ENCODE measurements around the gene KRT33B.

The KRT33B gene

GRCh38 chr17:41345992-41346391, 23.6 kb downstream of the KRT33B start:
- no peak for DNase-seq

- no peak for DNase-seq
Measured at GRCh38 chr17:41343029-41343428, 26.6 kb downstream of the KRT33B start.

GRCh38 chr17:41340934-41341861, 28.4 kb downstream of the KRT33B start:
- DNase-seq, result no peak

- no peak for DNase-seq
Measured at GRCh38 chr17:41340494-41340893, 29.1 kb downstream of the KRT33B start.

GRCh38 chr17:41339571-41340172, 29.9 kb downstream of the KRT33B start:
- no peak for DNase-seq

GRCh38 chr17:41338961-41339485, 30.6 kb downstream of the KRT33B start:
- DNase-seq, result no peak

- DNase-seq, result no peak
Measured at GRCh38 chr17:41335747-41336146, 33.9 kb downstream of the KRT33B start.

- no peak for DNase-seq
Measured at GRCh38 chr17:41334385-41335305, 35.0 kb downstream of the KRT33B start.

GRCh38 chr17:41333836-41334235, 35.8 kb downstream of the KRT33B start:
- no peak for DNase-seq

- DNase-seq, result no peak
Measured at GRCh38 chr17:41333098-41333497, 36.5 kb downstream of the KRT33B start.

GRCh38 chr17:41332239-41332638, 37.4 kb downstream of the KRT33B start:
- no peak for DNase-seq

GRCh38 chr17:41331606-41332005, 38.0 kb downstream of the KRT33B start:
- DNase-seq, result no peak

- no peak for DNase-seq
Measured at GRCh38 chr17:41329279-41329948, 40.2 kb downstream of the KRT33B start.

- DNase-seq, result no peak
Measured at GRCh38 chr17:41328207-41328606, 41.4 kb downstream of the KRT33B start.

GRCh38 chr17:41327411-41328120, 42.0 kb downstream of the KRT33B start:
- no peak for DNase-seq

GRCh38 chr17:41326173-41327145, 43.2 kb downstream of the KRT33B start:
- DNase-seq, result no peak

GRCh38 chr17:41325611-41326010, 44.0 kb downstream of the KRT33B start:
- DNase-seq, result no peak

GRCh38 chr17:41325126-41325525, 44.5 kb downstream of the KRT33B start:
- DNase-seq, result no peak

GRCh38 chr17:41324180-41325075, 45.2 kb downstream of the KRT33B start:
- DNase-seq, result no peak
